Liver (tissue), 3 donors: ENCODE results near the gene LDLRAD3.

Experiments
- CTCF ChIP-seq: fragments of 150-350 bp; IDR thresholded peaks from 2 replicates; pipeline ENCODE4 v1.5.1; 2017; ENCODE audit warnings: improper control_type of control experiment, low read depth, low read length; ENCODE audit not compliant: missing input control
- FOXA1 ChIP-seq: IDR thresholded peaks from 2 replicates; pipeline ENCODE4 v1.6.1; 2016; ENCODE audit warnings: antibody characterized with exemption
- HNF4A ChIP-seq, 2 donors: conservative IDR thresholded peaks; 2 replicates each; pipeline ENCODE4 v1.6.1; 2016; ENCODE audit warnings: antibody characterized with exemption in 2 of 2, mild to moderate bottlenecking in 2 of 2
- HNF4G ChIP-seq: IDR thresholded peaks from 2 replicates; pipeline ENCODE4 v1.6.1; 2016; ENCODE audit warnings: antibody characterized with exemption
- JUND ChIP-seq, 2 donors: IDR thresholded peaks; 2 replicates each; pipeline ENCODE4 v1.6.1; 2016; ENCODE audit warnings: antibody characterized with exemption in 2 of 2
- SP1 ChIP-seq: IDR thresholded peaks from 2 replicates; pipeline ENCODE4 v1.6.1; 2018; ENCODE audit warnings: antibody characterized with exemption, mild to moderate bottlenecking
- TAF1 ChIP-seq: conservative IDR thresholded peaks from 2 replicates; pipeline ENCODE4 v1.6.1; 2016; ENCODE audit warnings: antibody characterized with exemption, mild to moderate bottlenecking
- YY1 ChIP-seq: IDR thresholded peaks from 2 replicates; pipeline ENCODE4 v1.6.1; 2016; ENCODE audit warnings: antibody characterized with exemption, mild to moderate bottlenecking
- ZBTB33 ChIP-seq: IDR thresholded peaks from 2 replicates; pipeline ENCODE4 v1.6.1; 2016; ENCODE audit warnings: antibody characterized with exemption
- TF ChIP-seq, protein P1 (sequence below): IDR thresholded peaks from 2 replicates; pipeline ENCODE4 v1.6.1; 2016; ENCODE audit warnings: antibody characterized with exemption
- donor health status: healthy.
- donor health status: healthy.

DNA sequence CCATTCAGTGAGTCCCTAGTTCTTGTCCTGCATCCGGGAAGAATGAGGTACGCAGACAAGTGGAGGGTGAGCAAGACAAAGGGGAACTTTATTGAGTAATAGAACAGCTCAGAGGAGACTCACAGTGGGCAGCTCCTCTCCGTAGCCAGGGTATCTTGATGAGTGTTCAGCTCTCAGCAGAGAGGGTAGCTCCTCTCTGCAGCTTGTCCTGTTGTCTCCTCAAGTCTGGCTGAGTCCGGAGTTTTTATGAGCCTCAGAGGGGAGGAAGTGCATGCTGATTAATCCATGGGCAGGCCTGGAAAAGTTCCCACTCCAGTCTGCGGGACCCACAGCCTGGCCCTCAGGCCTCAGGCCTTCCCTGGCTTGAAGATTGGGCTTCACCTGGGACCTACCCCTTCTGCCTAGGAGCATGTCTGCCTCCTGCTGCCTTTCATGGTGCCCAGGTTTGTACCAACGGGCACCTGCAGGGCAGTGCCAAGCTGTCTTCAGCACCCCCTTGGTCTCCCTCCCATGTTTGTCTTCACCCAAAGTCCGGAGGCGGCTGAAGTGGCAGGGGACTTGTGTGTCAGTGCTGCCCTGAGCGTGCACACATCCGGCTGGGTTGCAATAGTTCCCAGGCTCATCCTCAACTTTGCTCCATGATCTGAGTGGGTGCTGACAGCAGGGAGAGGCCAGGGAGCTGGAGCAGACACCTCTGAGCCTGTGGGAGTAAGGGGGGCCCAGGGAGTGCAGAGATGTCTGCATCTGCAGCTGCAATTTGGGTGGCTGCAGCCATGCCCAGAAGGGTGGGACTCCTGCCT lies 134.2 kb downstream of the LDLRAD3 start:
- TF ChIP-seq, protein P1, sequence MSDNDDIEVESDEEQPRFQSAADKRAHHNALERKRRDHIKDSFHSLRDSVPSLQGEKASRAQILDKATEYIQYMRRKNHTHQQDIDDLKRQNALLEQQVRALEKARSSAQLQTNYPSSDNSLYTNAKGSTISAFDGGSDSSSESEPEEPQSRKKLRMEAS = no peak
- TF ChIP-seq CTCF (no peak), HNF4G (no peak), FOXA1 (no peak), ZBTB33 (no peak), TAF1 (no peak), YY1 (no peak), JUND (IDR thresholded peaks at IDR 0.05) (no peak), SP1 (no peak), HNF4A (conservative IDR thresholded peaks at IDR 0.05) (no peak)
